Measurements from ENCODE around the gene THEM5.

The THEM5 gene

GRCh38 chr1:151817353-151817730 lies 36.2 kb downstream of the THEM5 start:
- DNase-seq = no peak

- DNase-seq = no peak
These were observed 36.8 kb downstream of the THEM5 start for GRCh38 chr1:151816548-151817352.

- DNase-seq = no peak
These were observed 37.7 kb downstream of the THEM5 start for GRCh38 chr1:151815716-151816327.

- no peak for DNase-seq
These were observed 38.5 kb downstream of the THEM5 start for GRCh38 chr1:151814971-151815545.

- no peak for DNase-seq
These were observed 39.1 kb downstream of the THEM5 start for GRCh38 chr1:151814426-151814825.

- no peak for DNase-seq
These were observed 40.1 kb downstream of the THEM5 start for GRCh38 chr1:151813271-151813977.

GRCh38 chr1:151811181-151811580 lies 42.3 kb downstream of the THEM5 start:
- no peak for DNase-seq

GRCh38 chr1:151809985-151810556 lies 43.4 kb downstream of the THEM5 start:
- no peak for DNase-seq

GRCh38 chr1:151809290-151809984 lies 44.1 kb downstream of the THEM5 start:
- DNase-seq = no peak

- no peak for DNase-seq
These were observed 45.7 kb downstream of the THEM5 start for GRCh38 chr1:151807766-151808165.

GRCh38 chr1:151807131-151807530 lies 46.4 kb downstream of the THEM5 start:
- DNase-seq = no peak

- DNase-seq = no peak
These were observed 47.3 kb downstream of the THEM5 start for GRCh38 chr1:151806170-151806569.

- DNase-seq = no peak
These were observed 48.3 kb downstream of the THEM5 start, which contains the start of gene LINGO4 for GRCh38 chr1:151805066-151805820. Gene LINGO4 (minus strand): TSS chr1:151805419. CDS start chr1:151802704, 2,715 bp downstream.

- no peak for DNase-seq
These were observed 49.6 kb downstream of the THEM5 start for GRCh38 chr1:151803915-151804314.

GRCh38 chr1:151803164-151803563 lies 50.3 kb downstream of the THEM5 start:
- no peak for DNase-seq

- DNase-seq = no peak
These were observed 51.1 kb downstream of the THEM5 start for GRCh38 chr1:151802372-151802771.

- no peak for DNase-seq
These were observed 51.7 kb downstream of the THEM5 start for GRCh38 chr1:151801846-151802245.

- no peak for DNase-seq
These were observed 52.1 kb downstream of the THEM5 start for GRCh38 chr1:151801310-151801820.

GRCh38 chr1:151800830-151801229 lies 52.7 kb downstream of the THEM5 start:
- no peak for DNase-seq

GRCh38 chr1:151799179-151800022 lies 54.1 kb downstream of the THEM5 start:
- DNase-seq = no peak
